HL-60 (cell line): ENCODE measurements around the gene GPR137B.

Experiments used
- DNase-seq, 2 experiments: peaks; one replicate each; pipeline ENCODE4 v3.0.0-alpha.2; 2010 to 2020; ENCODE audit warnings: low read depth in 1 of 2, low spot score in 1 of 2
- H3K27ac ChIP-seq: fragments of 250-450 bp; sonication (Bioruptor Pico); replicated peaks from 2 replicates; pipeline ENCODE4 v1.5.1; 2020; ENCODE audit warnings: mild to moderate bottlenecking, moderate library complexity
- H3K27me3 ChIP-seq: fragments of 250-450 bp; sonication (Bioruptor Pico); 2 replicates; pipeline ENCODE4 v1.5.1; 2021; ENCODE audit warnings: mild to moderate bottlenecking, moderate library complexity; ENCODE audit not compliant: insufficient read depth, poor library complexity, severe bottlenecking
- H3K4me3 ChIP-seq: replicated peaks from 2 replicates; pipeline ENCODE4 v1.5.1; 2011; ENCODE audit warnings: mild to moderate bottlenecking, control low read depth, low read length; ENCODE audit not compliant: insufficient read depth
- CTCF ChIP-seq: IDR thresholded peaks from one replicate; pipeline ENCODE4 v1.5.1; 2011; ENCODE audit warnings: low read length, control low read depth, inconsistent platforms; ENCODE audit not compliant: insufficient read depth
- GABPA ChIP-seq: IDR thresholded peaks from 2 replicates; pipeline ENCODE4 v1.6.1; 2012; ENCODE audit warnings: low read depth
- POLR2AphosphoS5 ChIP-seq: IDR thresholded peaks from 2 replicates; pipeline ENCODE4 v1.6.1; 2012; ENCODE audit warnings: low read depth
- SPI1 ChIP-seq: IDR thresholded peaks from 2 replicates; pipeline ENCODE4 v1.6.1; 2012; ENCODE audit warnings: low read depth, mild to moderate bottlenecking, borderline replicate concordance
- TF ChIP-seq, protein P1 (sequence below): IDR thresholded peaks from 2 replicates; pipeline ENCODE4 v1.6.1; 2012; ENCODE audit warnings: low read depth; ENCODE audit not compliant: insufficient replicate concordance

GPR137B gene

DNA sequence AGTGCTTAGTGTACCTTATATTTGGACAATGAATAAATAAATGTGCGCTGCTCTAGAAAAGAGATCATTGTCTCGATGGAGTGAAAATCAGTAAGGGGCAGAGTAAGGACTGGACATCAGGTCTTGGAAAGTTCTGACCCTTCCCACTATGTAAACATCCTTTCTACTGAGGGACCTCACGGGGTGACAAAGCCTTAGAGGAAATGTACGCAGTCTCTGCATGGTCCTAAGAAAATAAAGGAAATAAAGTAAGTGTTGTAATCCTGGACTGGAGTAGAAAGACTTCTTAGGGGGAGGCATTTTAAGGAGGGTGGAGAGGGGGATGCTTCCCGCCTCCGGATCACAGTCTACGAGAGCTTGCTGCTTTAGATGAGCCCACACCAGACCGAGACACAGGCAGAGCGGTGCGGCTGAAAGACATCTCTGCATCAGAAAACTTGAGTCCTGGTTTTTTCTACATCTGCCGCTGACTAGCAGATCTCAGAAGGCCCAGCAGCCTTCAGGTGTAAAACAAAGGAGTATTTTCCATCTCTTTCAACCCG, 22.3 kb upstream of the GPR137B start:
- no peak for DNase-seq
- Histone ChIP-seq H3K27me3 (no peaks in the 10 kb centered on the region), H3K27ac (no peak overlapping the region), H3K4me3 (no peak overlapping the region)
- TF ChIP-seq SPI1: no peak
- TF ChIP-seq, protein P1, sequence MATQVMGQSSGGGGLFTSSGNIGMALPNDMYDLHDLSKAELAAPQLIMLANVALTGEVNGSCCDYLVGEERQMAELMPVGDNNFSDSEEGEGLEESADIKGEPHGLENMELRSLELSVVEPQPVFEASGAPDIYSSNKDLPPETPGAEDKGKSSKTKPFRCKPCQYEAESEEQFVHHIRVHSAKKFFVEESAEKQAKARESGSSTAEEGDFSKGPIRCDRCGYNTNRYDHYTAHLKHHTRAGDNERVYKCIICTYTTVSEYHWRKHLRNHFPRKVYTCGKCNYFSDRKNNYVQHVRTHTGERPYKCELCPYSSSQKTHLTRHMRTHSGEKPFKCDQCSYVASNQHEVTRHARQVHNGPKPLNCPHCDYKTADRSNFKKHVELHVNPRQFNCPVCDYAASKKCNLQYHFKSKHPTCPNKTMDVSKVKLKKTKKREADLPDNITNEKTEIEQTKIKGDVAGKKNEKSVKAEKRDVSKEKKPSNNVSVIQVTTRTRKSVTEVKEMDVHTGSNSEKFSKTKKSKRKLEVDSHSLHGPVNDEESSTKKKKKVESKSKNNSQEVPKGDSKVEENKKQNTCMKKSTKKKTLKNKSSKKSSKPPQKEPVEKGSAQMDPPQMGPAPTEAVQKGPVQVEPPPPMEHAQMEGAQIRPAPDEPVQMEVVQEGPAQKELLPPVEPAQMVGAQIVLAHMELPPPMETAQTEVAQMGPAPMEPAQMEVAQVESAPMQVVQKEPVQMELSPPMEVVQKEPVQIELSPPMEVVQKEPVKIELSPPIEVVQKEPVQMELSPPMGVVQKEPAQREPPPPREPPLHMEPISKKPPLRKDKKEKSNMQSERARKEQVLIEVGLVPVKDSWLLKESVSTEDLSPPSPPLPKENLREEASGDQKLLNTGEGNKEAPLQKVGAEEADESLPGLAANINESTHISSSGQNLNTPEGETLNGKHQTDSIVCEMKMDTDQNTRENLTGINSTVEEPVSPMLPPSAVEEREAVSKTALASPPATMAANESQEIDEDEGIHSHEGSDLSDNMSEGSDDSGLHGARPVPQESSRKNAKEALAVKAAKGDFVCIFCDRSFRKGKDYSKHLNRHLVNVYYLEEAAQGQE: no peak
- no peak for TF ChIP-seq CTCF

DNA sequence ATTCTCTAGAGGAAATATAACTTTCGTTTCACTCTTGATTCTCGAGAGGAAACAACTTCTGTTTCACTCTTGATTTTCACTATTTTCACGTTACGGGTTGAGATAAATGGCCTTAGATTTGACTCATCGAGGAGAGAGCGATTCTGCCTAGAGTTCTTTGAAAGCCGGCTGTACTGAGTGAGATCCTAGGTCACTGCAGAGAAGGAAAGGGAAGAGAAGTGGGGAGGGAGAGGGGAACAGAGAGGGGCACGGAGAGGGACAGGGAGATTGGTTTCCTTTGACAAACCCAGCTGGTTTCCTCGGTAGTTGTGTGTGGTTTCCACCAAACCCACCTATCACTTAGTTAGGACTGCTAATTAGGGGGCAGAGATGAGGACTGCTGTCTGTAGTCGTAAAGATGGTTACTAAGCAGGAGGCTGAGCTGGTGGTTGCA, 21.6 kb upstream of the GPR137B start:
- no peak overlapping the region for H3K4me3 ChIP-seq
- H3K27me3 ChIP-seq: no peaks in the 10 kb centered on the region
- no peak for DNase-seq
- TF ChIP-seq POLR2AphosphoS5 (no peak), SPI1 (no peak), CTCF (no peak)
- TF ChIP-seq, protein P1: no peak
- H3K27ac ChIP-seq: no peak overlapping the region

GRCh38 chr1:236122176-236122575, 20.2 kb upstream of the GPR137B start:
- no peak for DNase-seq
- no peaks in the 10 kb centered on the region for H3K27me3 ChIP-seq
- H3K4me3 ChIP-seq: no peak overlapping the region
- no peak for TF ChIP-seq POLR2AphosphoS5
- TF ChIP-seq GABPA: no peak
- TF ChIP-seq CTCF: no peak
- no peak overlapping the region for H3K27ac ChIP-seq

DNA sequence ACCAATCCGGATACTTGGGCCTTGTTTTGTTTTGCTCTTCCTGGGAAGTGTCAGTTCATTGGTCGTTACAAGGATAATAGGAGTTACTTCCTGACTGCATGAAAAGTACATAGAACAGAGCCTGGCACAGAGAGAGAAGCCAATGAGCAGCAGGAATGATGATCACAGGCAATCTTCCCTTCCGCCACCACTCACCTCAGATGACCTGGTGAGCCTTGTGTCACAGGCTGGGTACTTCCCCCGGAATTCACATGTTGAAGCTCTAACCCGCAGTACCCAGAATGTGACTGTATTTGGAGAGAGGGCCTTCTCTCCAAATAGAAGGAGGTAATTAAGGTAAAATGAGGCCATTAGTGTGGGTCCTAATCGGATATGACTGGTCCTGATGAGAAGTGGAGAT, 18.8 kb upstream of the GPR137B start:
- Histone ChIP-seq H3K4me3 (no peak overlapping the region), H3K27ac (no peak overlapping the region), H3K27me3 (no peaks in the 10 kb centered on the region)
- DNase-seq: peak in 1 of 2 experiments; percentile 26
- TF ChIP-seq POLR2AphosphoS5 (no peak), GABPA (no peak), CTCF (no peak), SPI1 (no peak)
- TF ChIP-seq, protein P1: no peak
